Measurements from ENCODE around the gene SLC9A9.
A peak's percentile ranks its signal among the peaks of the same experiment; 100 is the strongest.

Gene SLC9A9

DNA sequence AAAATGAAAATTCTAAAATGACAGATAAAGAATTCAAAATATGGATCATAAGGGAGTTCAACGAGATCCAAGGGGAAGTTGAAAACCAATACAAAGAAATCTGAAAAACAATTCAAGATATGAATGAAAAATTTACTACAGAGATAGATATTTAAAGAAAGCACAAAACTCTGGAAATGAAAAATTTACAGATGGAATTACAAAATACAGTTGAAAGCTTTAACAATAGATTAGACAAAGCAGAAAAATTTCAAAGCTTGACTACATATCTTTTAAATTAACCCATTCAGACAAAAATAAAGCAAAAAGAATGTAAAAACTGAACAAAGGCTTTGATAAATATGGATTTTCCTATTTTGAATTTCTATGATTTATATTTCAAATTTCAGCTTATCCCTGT lies 211.1 kb downstream of the SLC9A9 start:
- TF ChIP-seq CTCF (IDR thresholded peaks at IDR 0.05; ENCODE audit: control insufficient read depth, extremely low read depth, insufficient read depth): no peak
- no peak overlapping the region for H3K4me3 ChIP-seq (ENCODE audit: low read depth, low read length)
- DNase-seq (ENCODE audit: low read depth): no peak

- DNase-seq (ENCODE audit: low read depth): peak; percentile 26
- TF ChIP-seq CTCF (IDR thresholded peaks at IDR 0.05; ENCODE audit: control insufficient read depth, extremely low read depth, insufficient read depth): peak; percentile 11; the same call in 1 of the 2 replicates
- no peak overlapping the region for H3K4me3 ChIP-seq (ENCODE audit: low read depth, low read length)
Measured at GRCh38 chr3:143634991-143635390, 213.3 kb downstream of the SLC9A9 start.

DNA sequence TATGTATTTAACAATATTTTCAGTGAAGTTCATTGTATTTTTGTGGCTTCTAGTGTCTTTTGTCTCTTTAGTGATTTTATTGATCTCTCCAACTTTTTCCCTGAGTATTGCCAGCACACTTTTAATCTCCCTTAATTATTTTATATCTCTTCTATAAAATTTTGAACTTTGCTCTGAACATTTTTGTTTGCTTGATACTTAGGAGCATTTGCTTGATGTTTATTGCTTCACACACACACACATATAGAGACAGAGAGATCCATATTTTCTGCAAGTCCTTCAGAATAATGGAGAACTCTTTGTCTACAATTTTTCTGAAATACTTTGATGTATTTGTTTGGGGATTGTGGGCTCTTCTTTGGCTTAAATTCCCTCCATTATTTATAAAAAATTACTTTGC lies 213.8 kb downstream of the SLC9A9 start:
- TF ChIP-seq CTCF (IDR thresholded peaks at IDR 0.05; ENCODE audit: control insufficient read depth, extremely low read depth, insufficient read depth): no peak
- no peak for DNase-seq (ENCODE audit: low read depth)
- no peak overlapping the region for H3K4me3 ChIP-seq (ENCODE audit: low read depth, low read length)

GRCh38 chr3:143633816-143634215 lies 214.5 kb downstream of the SLC9A9 start:
- no peak for TF ChIP-seq CTCF (IDR thresholded peaks at IDR 0.05; ENCODE audit: control insufficient read depth, extremely low read depth, insufficient read depth)
- no peak overlapping the region for H3K4me3 ChIP-seq (ENCODE audit: low read depth, low read length)
- no peak for DNase-seq (ENCODE audit: low read depth)

DNA sequence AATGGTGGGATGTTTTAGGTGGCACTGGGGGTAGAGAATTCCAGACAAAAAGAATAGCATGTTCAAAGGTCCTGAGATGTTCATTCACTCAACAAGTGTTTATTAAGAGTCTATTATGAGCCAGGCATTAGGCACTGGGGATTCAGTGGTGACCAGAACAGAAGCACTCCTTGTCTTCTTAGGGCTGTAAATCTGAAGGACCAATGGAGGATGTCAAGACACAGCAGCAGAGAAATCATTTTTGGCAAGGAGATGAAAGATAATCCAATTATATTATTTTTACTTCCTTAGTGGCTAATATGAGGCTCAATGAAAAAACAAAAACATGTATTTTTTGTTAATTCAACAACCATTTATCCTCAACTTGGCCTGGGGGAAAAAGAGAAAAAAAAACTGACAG lies 218.5 kb downstream of the SLC9A9 start:
- no peak for DNase-seq (ENCODE audit: low read depth)
- H3K4me3 ChIP-seq (ENCODE audit: low read depth, low read length): no peak overlapping the region
- TF ChIP-seq CTCF (IDR thresholded peaks at IDR 0.05; ENCODE audit: control insufficient read depth, extremely low read depth, insufficient read depth): no peak

DNA sequence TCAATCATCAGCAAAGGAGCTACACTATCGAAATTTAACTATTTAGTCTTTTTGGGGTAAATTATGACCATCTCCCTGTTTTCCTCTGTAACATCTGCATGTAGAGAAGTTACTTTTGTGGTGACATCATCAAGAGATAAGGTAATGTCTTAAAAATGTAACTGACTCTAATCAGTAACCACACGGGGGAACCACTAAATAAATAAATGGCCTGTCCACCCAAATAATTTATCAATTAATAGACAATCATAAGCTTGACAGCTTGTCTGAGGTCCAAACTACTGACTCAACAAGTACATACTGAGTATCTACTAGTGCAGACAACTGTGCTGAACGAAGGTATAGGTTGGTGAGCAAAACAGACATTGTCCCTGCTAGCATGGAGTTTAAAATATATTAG lies 219.3 kb downstream of the SLC9A9 start:
- H3K4me3 ChIP-seq (ENCODE audit: low read depth, low read length): no peak overlapping the region

More for the DNA sequence above, 219.3 kb downstream of the SLC9A9 start:
- no peak for DNase-seq (ENCODE audit: low read depth)
- TF ChIP-seq CTCF (IDR thresholded peaks at IDR 0.05; ENCODE audit: control insufficient read depth, extremely low read depth, insufficient read depth): no peak
